GM18499 (cell line): Measurements from ENCODE around the gene MCOLN1.
"Not testable (repeated sequence)": the region's sequence is repeated elsewhere in the genome, so short reads cannot be mapped to it uniquely, and the experiment has no call there.

Source experiments
- ATAC-seq: cut with Tn5 transposase; IDR thresholded peaks from one replicate; pipeline ENCODE4 v1.9.1; 2021; ENCODE audit warnings: moderate number of reproducible peaks; ENCODE audit not compliant: insufficient read depth, unreplicated experiment

The MCOLN1 gene

GRCh38 chr19:7522923-7523667 lies 671 bp downstream of the MCOLN1 start:
- no peak for ATAC-seq

GRCh38 chr19:7524523-7524922 lies 2.1 kb downstream of the MCOLN1 start:
- ATAC-seq = no peak

GRCh38 chr19:7524992-7525739 lies 2.7 kb downstream of the MCOLN1 start:
- no peak for ATAC-seq

DNA sequence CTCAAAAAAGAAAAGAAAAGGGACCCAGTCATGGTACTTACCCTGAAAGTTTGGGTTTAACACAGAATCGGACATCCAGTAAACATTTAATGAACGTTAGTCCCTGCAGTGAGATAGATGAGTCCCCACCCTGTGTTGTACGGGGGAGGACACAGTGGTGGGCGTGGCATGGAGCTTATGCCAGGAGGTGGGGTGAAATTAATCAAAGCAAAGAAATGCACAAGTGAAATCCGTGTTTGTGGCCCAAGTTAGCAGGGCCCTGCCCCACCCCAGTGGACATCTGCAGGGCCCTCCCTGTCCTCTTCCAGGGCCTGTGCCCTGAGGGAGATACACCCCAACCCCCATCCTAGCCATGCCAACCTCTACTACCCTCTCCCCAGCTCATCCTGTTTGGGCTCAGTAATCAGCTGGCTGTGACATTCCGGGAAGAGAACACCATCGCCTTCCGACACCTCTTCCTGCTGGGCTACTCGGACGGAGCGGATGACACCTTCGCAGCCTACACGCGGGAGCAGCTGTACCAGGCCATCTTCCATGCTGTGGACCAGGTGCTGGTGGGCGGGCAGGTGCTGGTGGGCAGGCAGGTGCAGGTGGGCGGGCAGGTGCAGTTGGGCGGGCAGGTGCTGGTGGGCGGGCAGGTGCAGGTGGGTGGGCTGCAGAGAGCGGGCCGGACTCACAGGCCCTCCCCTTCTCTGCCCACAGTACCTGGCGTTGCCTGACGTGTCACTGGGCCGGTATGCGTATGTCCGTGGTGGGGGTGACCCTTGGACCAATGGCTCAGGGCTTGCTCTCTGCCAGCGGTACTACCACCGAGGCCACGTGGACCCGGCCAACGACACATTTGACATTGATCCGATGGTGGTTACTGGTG lies 3.9 kb downstream of the MCOLN1 start:
- no peak for ATAC-seq

GRCh38 chr19:7527516-7528191 lies 5.2 kb downstream of the MCOLN1 start:
- ATAC-seq = no peak

- no peak for ATAC-seq
Observed at GRCh38 chr19:7528192-7528519, 5.7 kb downstream of the MCOLN1 start.

- ATAC-seq = no peak
Observed at GRCh38 chr19:7528522-7529245, 6.3 kb downstream of the MCOLN1 start.

DNA sequence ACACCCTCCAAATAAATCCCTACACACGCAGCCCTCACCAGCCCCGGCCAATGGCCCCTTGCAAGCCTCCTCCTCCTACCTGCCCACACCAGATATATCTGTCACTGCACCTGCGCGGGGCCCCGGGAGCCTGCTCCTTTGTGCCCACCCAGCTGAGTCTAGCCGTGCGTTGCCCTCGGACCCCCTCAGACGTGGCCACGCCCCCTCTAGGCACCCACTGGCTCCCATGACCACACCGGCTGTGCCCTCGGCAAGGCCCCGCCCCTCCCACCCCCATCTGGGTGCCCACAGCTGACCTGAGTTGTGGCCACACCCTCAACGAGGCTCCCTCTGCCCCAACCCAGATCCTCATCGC lies 6.8 kb downstream of the MCOLN1 start:
- no peak for ATAC-seq

DNA sequence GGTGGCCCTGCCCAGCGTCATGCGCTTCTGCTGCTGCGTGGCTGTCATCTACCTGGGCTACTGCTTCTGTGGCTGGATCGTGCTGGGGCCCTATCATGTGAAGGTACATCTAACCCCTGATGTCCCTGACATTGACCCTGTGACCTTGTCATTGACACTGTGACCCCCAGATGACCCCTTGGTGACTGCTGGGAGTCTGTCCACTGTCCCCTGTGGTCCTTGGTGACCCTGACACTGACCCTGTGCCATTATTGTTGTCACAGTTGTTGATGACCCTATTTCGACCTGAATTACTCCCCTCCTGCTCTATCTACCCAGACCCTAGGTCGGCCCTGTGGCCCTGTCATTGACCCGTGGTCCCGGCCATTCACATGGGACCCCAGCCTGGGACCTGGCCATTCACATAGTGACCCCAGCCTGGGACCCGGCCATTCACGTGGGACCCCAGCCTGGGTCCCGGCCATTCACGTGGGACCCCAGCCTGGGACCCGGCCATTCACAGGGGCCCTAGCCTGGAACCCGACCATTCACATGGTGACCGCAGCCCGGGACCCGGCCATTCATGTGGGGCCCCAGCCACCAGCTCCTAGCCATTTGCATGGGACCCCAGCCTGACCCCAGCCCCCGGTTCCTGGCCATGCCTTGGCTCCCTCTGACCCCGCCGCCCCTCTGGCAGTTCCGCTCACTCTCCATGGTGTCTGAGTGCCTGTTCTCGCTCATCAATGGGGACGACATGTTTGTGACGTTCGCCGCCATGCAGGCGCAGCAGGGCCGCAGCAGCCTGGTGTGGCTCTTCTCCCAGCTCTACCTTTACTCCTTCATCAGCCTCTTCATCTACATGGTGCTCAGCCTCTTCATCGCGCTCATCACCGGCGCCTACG lies 7.4 kb downstream of the MCOLN1 start:
- no peak for ATAC-seq

DNA sequence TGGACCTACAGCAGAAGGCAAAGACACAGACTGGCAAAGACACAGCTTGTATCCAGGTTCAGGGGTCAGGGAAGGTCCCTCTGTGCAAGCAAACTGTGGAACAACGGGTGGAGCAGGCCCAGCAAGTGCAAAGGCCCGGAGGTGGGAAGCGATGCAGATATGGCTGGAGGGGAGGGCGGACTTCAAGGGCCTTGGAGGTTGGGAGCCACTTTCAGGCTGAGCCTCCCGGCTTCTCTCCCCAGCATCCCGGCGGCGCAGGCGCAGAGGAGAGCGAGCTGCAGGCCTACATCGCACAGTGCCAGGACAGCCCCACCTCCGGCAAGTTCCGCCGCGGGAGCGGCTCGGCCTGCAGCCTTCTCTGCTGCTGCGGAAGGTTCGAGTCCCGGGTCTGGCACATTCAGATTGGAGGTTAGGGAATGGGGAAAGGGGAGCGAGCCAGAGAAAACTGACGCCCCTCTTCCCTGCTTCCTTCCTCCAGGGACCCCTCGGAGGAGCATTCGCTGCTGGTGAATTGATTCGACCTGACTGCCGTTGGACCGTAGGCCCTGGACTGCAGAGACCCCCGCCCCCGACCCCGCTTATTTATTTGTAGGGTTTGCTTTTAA lies 11.0 kb downstream of the MCOLN1 start:
- no peak for ATAC-seq

GRCh38 chr19:7533925-7534480 lies 11.6 kb downstream of the MCOLN1 start:
- ATAC-seq = no peak

DNA sequence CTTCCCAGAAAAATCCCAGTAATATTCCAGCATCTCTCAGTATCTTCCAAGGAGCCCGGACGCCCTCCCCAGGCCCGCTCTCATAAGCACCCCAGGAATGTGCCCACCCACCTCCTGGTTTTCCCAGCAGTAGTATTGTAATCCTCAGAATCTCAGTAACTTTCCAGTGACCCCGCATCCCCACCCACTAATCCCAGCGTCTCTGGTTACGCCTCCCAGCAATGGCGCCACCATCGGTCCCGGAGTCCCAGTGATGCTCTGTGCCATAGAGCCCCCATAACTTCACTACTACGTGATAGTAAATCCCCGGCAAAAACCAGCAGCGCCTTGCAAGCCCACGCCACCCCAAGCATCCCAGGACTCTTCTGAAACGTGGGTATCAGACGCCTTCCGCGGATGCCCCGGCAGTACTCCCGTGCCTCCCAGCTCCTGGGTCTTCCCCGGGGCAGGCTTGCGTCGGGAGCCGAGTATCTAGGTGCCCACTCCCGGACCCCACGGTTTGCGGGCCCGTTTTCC lies 12.2 kb downstream of the MCOLN1 start:
- ATAC-seq = no peak

DNA sequence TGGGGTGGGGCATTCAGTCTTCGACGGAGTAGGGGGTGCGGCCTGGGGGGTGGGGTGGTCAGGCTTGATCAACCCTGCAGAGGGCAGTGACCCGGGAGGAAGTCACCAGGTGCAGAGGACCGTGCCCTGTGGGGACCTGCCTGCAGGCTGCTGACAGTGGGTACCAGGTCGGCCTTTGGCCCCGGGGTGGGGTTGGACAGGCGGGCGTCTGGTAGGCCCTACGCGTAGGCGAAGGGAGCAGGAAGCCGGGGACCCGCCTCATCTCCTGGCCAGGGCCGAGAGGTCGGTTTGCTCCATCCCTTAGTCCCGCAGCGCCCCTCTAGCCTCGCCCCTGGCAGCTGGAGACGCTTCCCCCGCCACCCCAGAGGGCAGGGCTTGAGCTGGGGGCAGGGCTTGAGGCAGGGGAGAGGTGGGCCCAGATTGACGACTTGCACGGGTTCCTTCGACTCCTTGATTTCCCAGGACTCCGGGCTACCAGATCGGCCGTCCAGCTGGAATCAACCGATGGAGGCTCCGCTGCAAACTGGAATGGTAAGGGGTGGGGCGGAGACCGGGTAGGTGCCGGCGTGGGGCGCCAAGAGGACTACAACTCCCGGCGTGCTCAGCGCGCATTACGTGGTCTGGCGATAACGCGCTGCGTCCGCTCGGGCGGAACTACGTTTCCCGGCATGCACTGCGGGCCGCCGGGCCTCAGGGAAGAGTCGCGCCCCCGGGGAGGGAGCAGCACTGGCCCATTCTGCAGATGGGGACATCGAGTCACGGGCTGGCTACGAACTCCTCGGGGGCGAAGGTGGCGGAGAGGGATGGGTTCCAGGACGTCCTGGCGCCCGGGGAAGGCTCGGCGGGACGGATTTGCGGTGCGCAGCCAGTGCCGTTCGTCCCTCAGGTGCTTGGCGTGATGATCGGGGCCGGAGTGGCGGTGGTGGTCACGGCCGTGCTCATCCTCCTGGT lies 12.9 kb downstream of the MCOLN1 start, which contains the start of gene PNPLA6:
Gene PNPLA6, plus strand, starts transcription at position 671 of the 951 bp plus-strand sequence. Its CDS starts 72 bp downstream, at position 743.
- peak; percentile 40 for ATAC-seq

GRCh38 chr19:7535998-7536695 lies 13.7 kb downstream of the MCOLN1 start:
- ATAC-seq = no peak

GRCh38 chr19:7538990-7539389 lies 16.6 kb downstream of the MCOLN1 start:
- ATAC-seq = not testable (repeated sequence)

GRCh38 chr19:7539827-7540425 lies 17.5 kb downstream of the MCOLN1 start:
- no peak for ATAC-seq
